Measurements from ENCODE around the gene ZBTB5.
A peak's percentile ranks its signal among the peaks of the same experiment; 100 is the strongest.

The ZBTB5 gene

GRCh38 chr9:37424686-37425297, 40.5 kb downstream of the ZBTB5 start:
- H3K4me1 ChIP-seq (ENCODE audit: control insufficient read depth, insufficient read depth, low read length, unreplicated experiment), result peaks cover 23% of the 10 kb centered on the region
- no peak overlapping the region for H3K27ac ChIP-seq (ENCODE audit: low read depth, low read length)
- H3K36me3 ChIP-seq (ENCODE audit: insufficient read depth, low read length), result no peaks in the 10 kb centered on the region
- no peak overlapping the region for H2AFZ ChIP-seq (ENCODE audit: low read length, unreplicated experiment)
- H3K79me2 ChIP-seq (ENCODE audit: control insufficient read depth, insufficient read depth, low read length, unreplicated experiment), result peaks cover 25% of the 10 kb centered on the region
- H3K4me3 ChIP-seq (ENCODE audit: low read depth, low read length), result peak overlapping the region; percentile 96; the same call in 1 of the 2 replicates
- no peaks in the 10 kb centered on the region for H3K27me3 ChIP-seq (ENCODE audit: insufficient read depth, low read length)

GRCh38 chr9:37424204-37424685, 41.0 kb downstream of the ZBTB5 start:
- Histone ChIP-seq H3K27me3 (ENCODE audit: insufficient read depth, low read length) (no peaks in the 10 kb centered on the region), H3K36me3 (ENCODE audit: insufficient read depth, low read length) (no peaks in the 10 kb centered on the region), H2AFZ (ENCODE audit: low read length, unreplicated experiment) (no peak overlapping the region), H3K27ac (ENCODE audit: low read depth, low read length) (no peak overlapping the region), H3K4me3 (ENCODE audit: low read depth, low read length) (peak overlapping the region; percentile 96), H3K79me2 (ENCODE audit: control insufficient read depth, insufficient read depth, low read length, unreplicated experiment) (peaks cover 25% of the 10 kb centered on the region), H3K4me1 (ENCODE audit: control insufficient read depth, insufficient read depth, low read length, unreplicated experiment) (peaks cover 23% of the 10 kb centered on the region)

- Histone ChIP-seq H3K27ac (ENCODE audit: low read depth, low read length) (no peak overlapping the region), H3K27me3 (ENCODE audit: insufficient read depth, low read length) (no peaks in the 10 kb centered on the region), H3K36me3 (ENCODE audit: insufficient read depth, low read length) (no peaks in the 10 kb centered on the region), H3K79me2 (ENCODE audit: control insufficient read depth, insufficient read depth, low read length, unreplicated experiment) (peaks cover 25% of the 10 kb centered on the region), H2AFZ (ENCODE audit: low read length, unreplicated experiment) (no peak overlapping the region), H3K4me3 (ENCODE audit: low read depth, low read length) (peak overlapping the region; percentile 96), H3K4me1 (ENCODE audit: control insufficient read depth, insufficient read depth, low read length, unreplicated experiment) (peaks cover 23% of the 10 kb centered on the region)
Observed at GRCh38 chr9:37423508-37423907, 41.7 kb downstream of the ZBTB5 start.

GRCh38 chr9:37422289-37423104, 42.8 kb downstream of the ZBTB5 start, which contains the start of gene GRHPR:
GRHPR (plus strand) TSS chr9:37422696; CDS start chr9:37422751, 55 bp downstream.
- Histone ChIP-seq H3K27ac (ENCODE audit: low read depth, low read length) (peak within 1 kb of the TSS; percentile 23; the same call in 1 of the 2 replicates), H3K4me3 (ENCODE audit: low read depth, low read length) (peak within 1 kb of the TSS; percentile 96), H3K4me1 (ENCODE audit: control insufficient read depth, insufficient read depth, low read length, unreplicated experiment) (peaks cover 23% of the 10 kb centered on the region), H3K27me3 (ENCODE audit: insufficient read depth, low read length) (no peaks in the 10 kb centered on the region), H2AFZ (ENCODE audit: low read length, unreplicated experiment) (peak within 1 kb of the TSS; percentile 79), H3K79me2 (ENCODE audit: control insufficient read depth, insufficient read depth, low read length, unreplicated experiment) (peaks cover 25% of the 10 kb centered on the region), H3K36me3 (ENCODE audit: insufficient read depth, low read length) (no peaks in the 10 kb centered on the region)

GRCh38 chr9:37421914-37422288, 43.3 kb downstream of the ZBTB5 start:
- Histone ChIP-seq H3K4me1 (ENCODE audit: control insufficient read depth, insufficient read depth, low read length, unreplicated experiment) (peaks cover 23% of the 10 kb centered on the region), H2AFZ (ENCODE audit: low read length, unreplicated experiment) (peak overlapping the region; percentile 79), H3K27ac (ENCODE audit: low read depth, low read length) (no peak overlapping the region), H3K4me3 (ENCODE audit: low read depth, low read length) (peak overlapping the region; percentile 96), H3K36me3 (ENCODE audit: insufficient read depth, low read length) (no peaks in the 10 kb centered on the region), H3K79me2 (ENCODE audit: control insufficient read depth, insufficient read depth, low read length, unreplicated experiment) (peaks cover 25% of the 10 kb centered on the region), H3K27me3 (ENCODE audit: insufficient read depth, low read length) (no peaks in the 10 kb centered on the region)

GRCh38 chr9:37420271-37421215, 44.7 kb downstream of the ZBTB5 start:
- H3K79me2 ChIP-seq (ENCODE audit: control insufficient read depth, insufficient read depth, low read length, unreplicated experiment), result peaks cover 25% of the 10 kb centered on the region

GRCh38 chr9:37419204-37419603, 46.0 kb downstream of the ZBTB5 start:
- no peaks in the 10 kb centered on the region for H3K27me3 ChIP-seq (ENCODE audit: insufficient read depth, low read length)
- peaks cover 20% of the 10 kb centered on the region for H3K4me1 ChIP-seq (ENCODE audit: control insufficient read depth, insufficient read depth, low read length, unreplicated experiment)
- H2AFZ ChIP-seq (ENCODE audit: low read length, unreplicated experiment), result no peak overlapping the region
- no peaks in the 10 kb centered on the region for H3K36me3 ChIP-seq (ENCODE audit: insufficient read depth, low read length)
- H3K27ac ChIP-seq (ENCODE audit: low read depth, low read length), result no peak overlapping the region
- H3K79me2 ChIP-seq (ENCODE audit: control insufficient read depth, insufficient read depth, low read length, unreplicated experiment), result peaks cover 17% of the 10 kb centered on the region
- H3K4me3 ChIP-seq (ENCODE audit: low read depth, low read length), result no peak overlapping the region

More at GRCh38 chr9:37420271-37421215, 44.7 kb downstream of the ZBTB5 start:
- Histone ChIP-seq H3K4me1 (ENCODE audit: control insufficient read depth, insufficient read depth, low read length, unreplicated experiment) (peaks cover 23% of the 10 kb centered on the region), H3K36me3 (ENCODE audit: insufficient read depth, low read length) (no peaks in the 10 kb centered on the region), H2AFZ (ENCODE audit: low read length, unreplicated experiment) (no peak overlapping the region), H3K27ac (ENCODE audit: low read depth, low read length) (no peak overlapping the region), H3K27me3 (ENCODE audit: insufficient read depth, low read length) (no peaks in the 10 kb centered on the region), H3K4me3 (ENCODE audit: low read depth, low read length) (no peak overlapping the region)

- peaks cover 12% of the 10 kb centered on the region for H3K4me1 ChIP-seq (ENCODE audit: control insufficient read depth, insufficient read depth, low read length, unreplicated experiment)
- H3K36me3 ChIP-seq (ENCODE audit: insufficient read depth, low read length), result no peaks in the 10 kb centered on the region
- H3K4me3 ChIP-seq (ENCODE audit: low read depth, low read length), result no peak overlapping the region
- peaks cover 5% of the 10 kb centered on the region for H3K79me2 ChIP-seq (ENCODE audit: control insufficient read depth, insufficient read depth, low read length, unreplicated experiment)
- no peak overlapping the region for H2AFZ ChIP-seq (ENCODE audit: low read length, unreplicated experiment)
- H3K27me3 ChIP-seq (ENCODE audit: insufficient read depth, low read length), result no peaks in the 10 kb centered on the region
- no peak overlapping the region for H3K27ac ChIP-seq (ENCODE audit: low read depth, low read length)
Observed at GRCh38 chr9:37417857-37418618, 47.2 kb downstream of the ZBTB5 start.

- no peaks in the 10 kb centered on the region for H3K27me3 ChIP-seq (ENCODE audit: insufficient read depth, low read length)
- H3K4me3 ChIP-seq (ENCODE audit: low read depth, low read length), result no peak overlapping the region
- no peak overlapping the region for H2AFZ ChIP-seq (ENCODE audit: low read length, unreplicated experiment)
- H3K4me1 ChIP-seq (ENCODE audit: control insufficient read depth, insufficient read depth, low read length, unreplicated experiment), result peaks cover 12% of the 10 kb centered on the region
- no peaks in the 10 kb centered on the region for H3K36me3 ChIP-seq (ENCODE audit: insufficient read depth, low read length)
- H3K27ac ChIP-seq (ENCODE audit: low read depth, low read length), result no peak overlapping the region
- no peaks in the 10 kb centered on the region for H3K79me2 ChIP-seq (ENCODE audit: control insufficient read depth, insufficient read depth, low read length, unreplicated experiment)
Observed at GRCh38 chr9:37417252-37417803, 47.9 kb downstream of the ZBTB5 start.

Measured in ACC112 (cell line).